Caco-2 (cell line): ENCODE results near the gene CDKAL1. TPM values are rescaled to one million over a fixed set of nuclear protein-coding genes. Genes with fewer than 3 reads are reported as not detected.

Experiments
- BruUV-seq: library from RNA; stranded (reverse); fragments of 400-500 nt; replicated peaks from 2 replicates; lab custom pipeline; 2021; lab: Mats Ljungman, UMichigan
- CTCF ChIA-PET: fragments of 300-600 bp; sonication (Branson Sonifier 250); formaldehyde crosslinking; loops from one replicate; lab custom pipeline; 2022; ENCODE audit warnings: antibody characterized with exemption; lab: Charles Lee
- POLR2A ChIA-PET: fragments of 300-600 bp; sonication (Branson Sonifier 250); formaldehyde crosslinking; loops from one replicate; lab custom pipeline; 2022; ENCODE audit warnings: antibody characterized with exemption; lab: Charles Lee
- DNase-seq, 2 experiments: peaks; one replicate each; pipeline versions ENCODE4 v3.0.0 to v3.0.0-alpha.2; 2020 to 2022
- H3K27me3 ChIP-seq: replicated peaks from 2 replicates; pipeline ENCODE4 v1.6.0; 2011; ENCODE audit warnings: low read length; ENCODE audit not compliant: control insufficient read depth, insufficient read depth
- H3K36me3 ChIP-seq: 2 replicates; pipeline ENCODE4 v1.5.1; 2011; ENCODE audit warnings: low read length; ENCODE audit not compliant: control insufficient read depth, insufficient read depth
- H3K4me1 ChIP-seq: fragments of 250-450 bp; sonication (Bioruptor Pico); 2 replicates; pipeline ENCODE4 v1.5.1; 2020; ENCODE audit warnings: mild to moderate bottlenecking
- H3K4me3 ChIP-seq: 2 replicates; pipeline ENCODE4 v1.5.1; 2011; ENCODE audit warnings: low read depth, mild to moderate bottlenecking, control low read depth, low read length
- H3K9me3 ChIP-seq: fragments of 250-450 bp; sonication (Bioruptor Pico); 2 replicates; pipeline ENCODE4 v1.5.1; 2020; ENCODE audit warnings: mild to moderate bottlenecking, moderate library complexity
- H3K27ac Mint-ChIP-seq: one replicate; pipeline ENCODE4 v1.8.0; 2022; ENCODE audit warnings: mixed read lengths; ENCODE audit not compliant: unreplicated experiment
- H3K27me3 Mint-ChIP-seq: one replicate; pipeline ENCODE4 v1.8.0; 2022; ENCODE audit warnings: mixed read lengths; ENCODE audit not compliant: insufficient read depth, unreplicated experiment
- H3K36me3 Mint-ChIP-seq: one replicate; pipeline ENCODE4 v1.8.0; 2022; ENCODE audit warnings: mild to moderate bottlenecking, mixed read lengths; ENCODE audit not compliant: insufficient read depth, unreplicated experiment
- H3K4me1 Mint-ChIP-seq: one replicate; pipeline ENCODE4 v1.8.0; 2022; ENCODE audit warnings: low read depth, mixed read lengths; ENCODE audit not compliant: unreplicated experiment
- H3K4me3 Mint-ChIP-seq: one replicate; pipeline ENCODE4 v1.8.0; 2022; ENCODE audit warnings: mild to moderate bottlenecking, moderate library complexity, mixed read lengths; ENCODE audit not compliant: unreplicated experiment
- H3K9me3 Mint-ChIP-seq: one replicate; pipeline ENCODE4 v1.8.0; 2022; ENCODE audit warnings: mixed read lengths; ENCODE audit not compliant: unreplicated experiment
- intact Hi-C: fragments of 100-400 bp; cut with micrococcal nuclease; formaldehyde crosslinking; loops from one replicate; pipeline ENCODE4 v1.10.0; 2022; ENCODE audit not compliant: unreplicated experiment
- total RNA-seq: library from RNA; stranded (reverse); gene quantifications from 2 replicates; pipeline ENCODE4 v1.2.3, GENCODE V29; 2022
- TF ChIP-seq, protein P1 (sequence below), 2 experiments: fragments of 200-600 bp in 1 of 2; IDR thresholded peaks; 1 replicate in 1 of 2; 2 replicates in 1 of 2; pipeline versions ENCODE4 v1.5.1 to v1.8.0; 2011 to 2022; ENCODE audit warnings: antibody characterized with exemption in 1 of 2, control low read depth in 1 of 2, inconsistent platforms in 1 of 2, low read depth in 1 of 2, low read length in 1 of 2, mild to moderate bottlenecking in 1 of 2, moderate library complexity in 1 of 2; ENCODE audit not compliant: insufficient read depth in 1 of 2, severe bottlenecking in 1 of 2, unreplicated experiment in 1 of 2

CDKAL1 gene
- total RNA-seq, 1 experiment from 2014 or later, result 18.7 TPM

- H3K27ac Mint-ChIP-seq, result no peak overlapping the region
- no peaks in the 10 kb centered on the region for H3K27me3 Mint-ChIP-seq
- no TSS peak for BruUV-seq
- H3K4me3 ChIP-seq, result no peak overlapping the region
- no peaks in the 10 kb centered on the region for H3K36me3 ChIP-seq
- intact Hi-C loops, result no loop called here
- no peaks in the 10 kb centered on the region for H3K36me3 Mint-ChIP-seq
- POLR2A ChIA-PET, result no interaction called here
- TF ChIP-seq, protein P1, sequence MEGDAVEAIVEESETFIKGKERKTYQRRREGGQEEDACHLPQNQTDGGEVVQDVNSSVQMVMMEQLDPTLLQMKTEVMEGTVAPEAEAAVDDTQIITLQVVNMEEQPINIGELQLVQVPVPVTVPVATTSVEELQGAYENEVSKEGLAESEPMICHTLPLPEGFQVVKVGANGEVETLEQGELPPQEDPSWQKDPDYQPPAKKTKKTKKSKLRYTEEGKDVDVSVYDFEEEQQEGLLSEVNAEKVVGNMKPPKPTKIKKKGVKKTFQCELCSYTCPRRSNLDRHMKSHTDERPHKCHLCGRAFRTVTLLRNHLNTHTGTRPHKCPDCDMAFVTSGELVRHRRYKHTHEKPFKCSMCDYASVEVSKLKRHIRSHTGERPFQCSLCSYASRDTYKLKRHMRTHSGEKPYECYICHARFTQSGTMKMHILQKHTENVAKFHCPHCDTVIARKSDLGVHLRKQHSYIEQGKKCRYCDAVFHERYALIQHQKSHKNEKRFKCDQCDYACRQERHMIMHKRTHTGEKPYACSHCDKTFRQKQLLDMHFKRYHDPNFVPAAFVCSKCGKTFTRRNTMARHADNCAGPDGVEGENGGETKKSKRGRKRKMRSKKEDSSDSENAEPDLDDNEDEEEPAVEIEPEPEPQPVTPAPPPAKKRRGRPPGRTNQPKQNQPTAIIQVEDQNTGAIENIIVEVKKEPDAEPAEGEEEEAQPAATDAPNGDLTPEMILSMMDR (IDR thresholded peaks at IDR 0.05; ENCODE audit: insufficient read depth in 1 of 2, low read depth in 1 of 2, low read length in 1 of 2, severe bottlenecking in 1 of 2, unreplicated experiment in 1 of 2), result no peak
- no peaks in the 10 kb centered on the region for H3K9me3 ChIP-seq
- H3K4me1 ChIP-seq, result no peaks in the 10 kb centered on the region
- no peaks in the 10 kb centered on the region for H3K4me1 Mint-ChIP-seq
- no peaks in the 10 kb centered on the region for H3K9me3 Mint-ChIP-seq
- H3K27me3 ChIP-seq, result no peaks in the 10 kb centered on the region
- DNase-seq, result no peak
- CTCF ChIA-PET, result no interaction called here
- no peak overlapping the region for H3K4me3 Mint-ChIP-seq
Observed at GRCh38 chr6:20669571-20670314, 135.5 kb downstream of the CDKAL1 start.

DNA sequence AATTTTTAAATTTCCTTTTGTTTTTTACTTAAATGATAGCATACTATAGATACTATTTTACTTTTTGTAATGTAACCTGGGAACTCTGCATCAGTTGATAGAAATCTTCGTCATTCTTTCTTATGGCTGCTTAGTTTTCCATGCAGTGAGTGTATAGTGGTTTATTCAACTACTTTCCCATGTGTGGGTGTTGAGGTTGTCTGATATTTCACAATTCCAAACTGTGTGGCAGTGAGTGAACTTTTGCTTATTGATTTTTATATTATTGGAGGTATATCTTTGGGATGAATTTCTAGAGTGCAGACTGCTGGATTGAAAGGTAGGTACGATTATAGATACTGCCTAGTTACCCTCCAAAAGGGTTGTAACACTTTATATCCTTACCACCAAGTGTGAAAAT lies 136.5 kb downstream of the CDKAL1 start:
- ChIA-PET POLR2A (no interaction called here), CTCF (no interaction called here)
- H3K9me3 Mint-ChIP-seq, result no peaks in the 10 kb centered on the region
- no peak overlapping the region for H3K4me3 ChIP-seq
- H3K4me3 Mint-ChIP-seq, result no peak overlapping the region
- BruUV-seq, result no TSS peak
- no peaks in the 10 kb centered on the region for H3K36me3 ChIP-seq
- no peak for DNase-seq
- no peak overlapping the region for H3K27ac Mint-ChIP-seq
- H3K36me3 Mint-ChIP-seq, result no peaks in the 10 kb centered on the region
- no peaks in the 10 kb centered on the region for H3K27me3 ChIP-seq
- no peaks in the 10 kb centered on the region for H3K27me3 Mint-ChIP-seq
- intact Hi-C loops, result no loop called here
- H3K9me3 ChIP-seq, result no peaks in the 10 kb centered on the region
- H3K4me1 Mint-ChIP-seq, result no peaks in the 10 kb centered on the region
- TF ChIP-seq, protein P1 (IDR thresholded peaks at IDR 0.05; ENCODE audit: insufficient read depth in 1 of 2, low read depth in 1 of 2, low read length in 1 of 2, severe bottlenecking in 1 of 2, unreplicated experiment in 1 of 2), result no peak
- H3K4me1 ChIP-seq, result no peaks in the 10 kb centered on the region

- Mint-ChIP-seq H3K36me3 (no peaks in the 10 kb centered on the region), H3K9me3 (no peaks in the 10 kb centered on the region), H3K4me1 (no peaks in the 10 kb centered on the region), H3K27me3 (no peaks in the 10 kb centered on the region), H3K4me3 (no peak overlapping the region), H3K27ac (no peak overlapping the region)
- no peak for DNase-seq
- H3K27me3 ChIP-seq, result no peaks in the 10 kb centered on the region
- CTCF ChIA-PET, result no interaction called here
- no TSS peak for BruUV-seq
- no peaks in the 10 kb centered on the region for H3K9me3 ChIP-seq
- no peaks in the 10 kb centered on the region for H3K36me3 ChIP-seq
- no peaks in the 10 kb centered on the region for H3K4me1 ChIP-seq
- TF ChIP-seq, protein P1 (IDR thresholded peaks at IDR 0.05; ENCODE audit: insufficient read depth in 1 of 2, low read depth in 1 of 2, low read length in 1 of 2, severe bottlenecking in 1 of 2, unreplicated experiment in 1 of 2), result no peak
- H3K4me3 ChIP-seq, result no peak overlapping the region
- intact Hi-C loops, result no loop called here
- POLR2A ChIA-PET, result no interaction called here
Observed at GRCh38 chr6:20672038-20672437, 137.8 kb downstream of the CDKAL1 start.
